ENCODE measurements around the gene TRMT2B. TPM values are rescaled to one million over a fixed set of nuclear protein-coding genes. Genes with fewer than 3 reads are reported as not detected.
"Not testable (repeated sequence)": the region's sequence is repeated elsewhere in the genome, so short reads cannot be mapped to it uniquely, and the experiment has no call there.

The TRMT2B gene
- total RNA-seq, 1 experiment from 2014 or later, result 39.7 TPM

DNA sequence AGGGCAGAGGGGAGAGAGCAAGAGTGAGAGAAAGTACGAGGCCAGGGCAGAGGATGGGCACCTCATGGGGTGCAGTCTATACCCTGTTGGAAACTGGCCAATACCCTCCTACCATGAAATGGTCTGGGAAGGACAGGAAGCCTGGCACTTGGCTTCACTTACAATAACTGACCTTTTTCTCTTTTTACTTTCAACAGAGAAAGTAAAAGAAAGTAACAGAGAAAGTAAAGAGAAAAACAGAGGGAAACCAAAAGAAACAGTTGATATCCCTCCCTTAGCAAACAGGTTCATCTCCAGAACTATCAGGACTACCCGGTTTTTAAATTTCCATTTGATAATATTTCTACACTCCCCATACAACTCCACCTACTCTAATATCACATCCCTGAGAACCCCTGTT is 61.8 kb downstream of the TRMT2B start:
- H3K9me3 ChIP-seq (ENCODE audit: control insufficient read depth, insufficient read depth, low read depth, low read length), result no peaks in the 10 kb centered on the region
- no peak overlapping the region for H3K4me3 ChIP-seq (ENCODE audit: low read depth in 2 of 2, low read length in 2 of 2)
- peaks cover 2% of the 10 kb centered on the region; the same call in 1 of the 2 replicates for H3K36me3 ChIP-seq (ENCODE audit: control insufficient read depth, insufficient read depth, low read length)
- no peak for TF ChIP-seq TCF7L2 (IDR thresholded peaks at IDR 0.05; ENCODE audit: low read depth, low read length)
- TF ChIP-seq, protein P1, sequence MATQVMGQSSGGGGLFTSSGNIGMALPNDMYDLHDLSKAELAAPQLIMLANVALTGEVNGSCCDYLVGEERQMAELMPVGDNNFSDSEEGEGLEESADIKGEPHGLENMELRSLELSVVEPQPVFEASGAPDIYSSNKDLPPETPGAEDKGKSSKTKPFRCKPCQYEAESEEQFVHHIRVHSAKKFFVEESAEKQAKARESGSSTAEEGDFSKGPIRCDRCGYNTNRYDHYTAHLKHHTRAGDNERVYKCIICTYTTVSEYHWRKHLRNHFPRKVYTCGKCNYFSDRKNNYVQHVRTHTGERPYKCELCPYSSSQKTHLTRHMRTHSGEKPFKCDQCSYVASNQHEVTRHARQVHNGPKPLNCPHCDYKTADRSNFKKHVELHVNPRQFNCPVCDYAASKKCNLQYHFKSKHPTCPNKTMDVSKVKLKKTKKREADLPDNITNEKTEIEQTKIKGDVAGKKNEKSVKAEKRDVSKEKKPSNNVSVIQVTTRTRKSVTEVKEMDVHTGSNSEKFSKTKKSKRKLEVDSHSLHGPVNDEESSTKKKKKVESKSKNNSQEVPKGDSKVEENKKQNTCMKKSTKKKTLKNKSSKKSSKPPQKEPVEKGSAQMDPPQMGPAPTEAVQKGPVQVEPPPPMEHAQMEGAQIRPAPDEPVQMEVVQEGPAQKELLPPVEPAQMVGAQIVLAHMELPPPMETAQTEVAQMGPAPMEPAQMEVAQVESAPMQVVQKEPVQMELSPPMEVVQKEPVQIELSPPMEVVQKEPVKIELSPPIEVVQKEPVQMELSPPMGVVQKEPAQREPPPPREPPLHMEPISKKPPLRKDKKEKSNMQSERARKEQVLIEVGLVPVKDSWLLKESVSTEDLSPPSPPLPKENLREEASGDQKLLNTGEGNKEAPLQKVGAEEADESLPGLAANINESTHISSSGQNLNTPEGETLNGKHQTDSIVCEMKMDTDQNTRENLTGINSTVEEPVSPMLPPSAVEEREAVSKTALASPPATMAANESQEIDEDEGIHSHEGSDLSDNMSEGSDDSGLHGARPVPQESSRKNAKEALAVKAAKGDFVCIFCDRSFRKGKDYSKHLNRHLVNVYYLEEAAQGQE (IDR thresholded peaks at IDR 0.05; ENCODE audit: insufficient read depth in 1 of 2, low read depth in 2 of 2, low read length in 1 of 2), result no peak
- TF ChIP-seq POLR2AphosphoS5 (IDR thresholded peaks at IDR 0.05; ENCODE audit: low read depth, low read length), result no peak
- TF ChIP-seq, protein P2, sequence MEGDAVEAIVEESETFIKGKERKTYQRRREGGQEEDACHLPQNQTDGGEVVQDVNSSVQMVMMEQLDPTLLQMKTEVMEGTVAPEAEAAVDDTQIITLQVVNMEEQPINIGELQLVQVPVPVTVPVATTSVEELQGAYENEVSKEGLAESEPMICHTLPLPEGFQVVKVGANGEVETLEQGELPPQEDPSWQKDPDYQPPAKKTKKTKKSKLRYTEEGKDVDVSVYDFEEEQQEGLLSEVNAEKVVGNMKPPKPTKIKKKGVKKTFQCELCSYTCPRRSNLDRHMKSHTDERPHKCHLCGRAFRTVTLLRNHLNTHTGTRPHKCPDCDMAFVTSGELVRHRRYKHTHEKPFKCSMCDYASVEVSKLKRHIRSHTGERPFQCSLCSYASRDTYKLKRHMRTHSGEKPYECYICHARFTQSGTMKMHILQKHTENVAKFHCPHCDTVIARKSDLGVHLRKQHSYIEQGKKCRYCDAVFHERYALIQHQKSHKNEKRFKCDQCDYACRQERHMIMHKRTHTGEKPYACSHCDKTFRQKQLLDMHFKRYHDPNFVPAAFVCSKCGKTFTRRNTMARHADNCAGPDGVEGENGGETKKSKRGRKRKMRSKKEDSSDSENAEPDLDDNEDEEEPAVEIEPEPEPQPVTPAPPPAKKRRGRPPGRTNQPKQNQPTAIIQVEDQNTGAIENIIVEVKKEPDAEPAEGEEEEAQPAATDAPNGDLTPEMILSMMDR (IDR thresholded peaks at IDR 0.05), result no peak
- no peak for TF ChIP-seq SIN3A (IDR thresholded peaks at IDR 0.05; ENCODE audit: borderline replicate concordance, insufficient read depth, low read depth, low read length)
- ATAC-seq (no peak), DNase-seq (ENCODE audit: low read depth, low spot score) (no peak)
- ChIA-PET POLR2A (no interaction called here), CTCF (no interaction called here)
- no peaks in the 10 kb centered on the region for H3K27me3 ChIP-seq (ENCODE audit: control insufficient read depth, insufficient read depth, low read length)
- H3K27ac ChIP-seq (ENCODE audit: low read length), result no peak overlapping the region
- H3K4me1 ChIP-seq (ENCODE audit: control insufficient read depth, insufficient read depth, low read length), result no peaks in the 10 kb centered on the region
- no TSS peak for BruUV-seq (replicated peaks)
- in situ Hi-C loops (cut with HindIII; ENCODE audit: low pct_unique_long_range_greater_than_20kb, low sequenced_read_pairs), result no loop called here
- intact Hi-C loops (cut with micrococcal nuclease; ENCODE audit: unreplicated experiment), result no loop called here

DNA sequence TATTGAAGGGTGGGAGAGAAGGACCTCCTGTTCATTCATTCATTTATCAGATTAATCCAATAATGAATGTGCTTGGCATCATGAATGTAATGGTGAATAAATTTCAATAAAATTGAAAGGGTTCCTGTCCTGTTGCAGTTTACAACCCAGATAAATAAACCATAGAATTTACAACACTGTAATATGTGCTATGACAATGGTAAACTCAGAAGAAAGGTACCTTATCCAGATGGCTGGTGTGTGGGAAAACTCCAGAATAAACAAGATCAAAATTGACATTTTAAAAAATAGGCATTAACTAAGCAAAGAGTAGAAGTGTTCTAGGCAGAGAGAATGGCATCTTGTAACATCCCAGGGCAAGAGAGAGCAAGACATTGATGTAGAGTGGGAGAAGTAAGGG is 67.1 kb downstream of the TRMT2B start:
- TF ChIP-seq, protein P1 (IDR thresholded peaks at IDR 0.05; ENCODE audit: insufficient read depth in 1 of 2, low read depth in 2 of 2, low read length in 1 of 2), result no peak
- TF ChIP-seq TCF7L2 (IDR thresholded peaks at IDR 0.05; ENCODE audit: low read depth, low read length), result no peak
- TF ChIP-seq, protein P2 (IDR thresholded peaks at IDR 0.05), result no peak
- no peak for TF ChIP-seq SIN3A (IDR thresholded peaks at IDR 0.05; ENCODE audit: borderline replicate concordance, insufficient read depth, low read depth, low read length)
- no peak for TF ChIP-seq POLR2AphosphoS5 (IDR thresholded peaks at IDR 0.05; ENCODE audit: low read depth, low read length)
- in situ Hi-C loops (cut with HindIII; ENCODE audit: low pct_unique_long_range_greater_than_20kb, low sequenced_read_pairs), result no loop called here
- Histone ChIP-seq H3K27me3 (ENCODE audit: control insufficient read depth, insufficient read depth, low read length) (no peaks in the 10 kb centered on the region), H3K36me3 (ENCODE audit: control insufficient read depth, insufficient read depth, low read length) (peaks cover 2% of the 10 kb centered on the region; the same call in 1 of the 2 replicates), H3K9me3 (ENCODE audit: control insufficient read depth, insufficient read depth, low read depth, low read length) (no peaks in the 10 kb centered on the region), H3K4me3 (ENCODE audit: low read depth in 2 of 2, low read length in 2 of 2) (no peak overlapping the region), H3K4me1 (ENCODE audit: control insufficient read depth, insufficient read depth, low read length) (no peaks in the 10 kb centered on the region), H3K27ac (ENCODE audit: low read length) (no peak overlapping the region)
- no peak for DNase-seq (ENCODE audit: low read depth, low spot score)
- intact Hi-C loops (cut with micrococcal nuclease; ENCODE audit: unreplicated experiment), result no loop called here
- CTCF ChIA-PET, result no interaction called here
- no TSS peak for BruUV-seq (replicated peaks)
- no peak for ATAC-seq
- POLR2A ChIA-PET, result no interaction called here

DNA sequence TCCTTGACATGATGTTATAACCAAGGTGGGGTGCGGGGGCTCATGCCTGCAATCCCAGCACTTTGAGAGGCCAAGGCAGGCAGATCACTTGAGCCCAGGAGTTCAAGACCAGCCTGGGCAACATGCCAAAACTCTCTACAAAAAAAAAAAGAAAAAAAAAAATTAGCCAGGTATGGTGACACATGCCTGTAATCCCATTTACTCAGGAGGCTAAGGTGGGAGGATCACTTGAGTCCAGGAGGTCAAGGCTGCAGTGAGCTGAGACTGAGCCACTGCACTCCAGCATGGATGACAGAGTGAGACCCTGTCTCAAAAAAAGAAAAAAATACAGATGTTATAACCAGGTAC is 70.4 kb downstream of the TRMT2B start:
- ATAC-seq; intact Hi-C loops (cut with micrococcal nuclease; ENCODE audit: unreplicated experiment); H3K4me3 ChIP-seq (ENCODE audit: low read depth in 2 of 2, low read length in 2 of 2); in situ Hi-C loops (cut with HindIII; ENCODE audit: low pct_unique_long_range_greater_than_20kb, low sequenced_read_pairs); H3K27ac ChIP-seq (ENCODE audit: low read length); BruUV-seq (replicated peaks); DNase-seq (ENCODE audit: low read depth, low spot score); H3K36me3 ChIP-seq (ENCODE audit: control insufficient read depth, insufficient read depth, low read length); CTCF ChIA-PET; H3K4me1 ChIP-seq (ENCODE audit: control insufficient read depth, insufficient read depth, low read length); H3K9me3 ChIP-seq (ENCODE audit: control insufficient read depth, insufficient read depth, low read depth, low read length); H3K27me3 ChIP-seq (ENCODE audit: control insufficient read depth, insufficient read depth, low read length); POLR2A ChIA-PET: not testable (repeated sequence)

Measured in Panc1 (cell line).